AG08395 (cell line): ENCODE data around the gene PJA2.
A peak's percentile ranks its signal among the peaks of the same experiment; 100 is the strongest.

ENCODE experiments used
- DNase-seq: peaks from one replicate; pipeline ENCODE4 v3.0.0; 2012; ENCODE audit warnings: mixed read lengths, low spot score

Gene PJA2

DNA sequence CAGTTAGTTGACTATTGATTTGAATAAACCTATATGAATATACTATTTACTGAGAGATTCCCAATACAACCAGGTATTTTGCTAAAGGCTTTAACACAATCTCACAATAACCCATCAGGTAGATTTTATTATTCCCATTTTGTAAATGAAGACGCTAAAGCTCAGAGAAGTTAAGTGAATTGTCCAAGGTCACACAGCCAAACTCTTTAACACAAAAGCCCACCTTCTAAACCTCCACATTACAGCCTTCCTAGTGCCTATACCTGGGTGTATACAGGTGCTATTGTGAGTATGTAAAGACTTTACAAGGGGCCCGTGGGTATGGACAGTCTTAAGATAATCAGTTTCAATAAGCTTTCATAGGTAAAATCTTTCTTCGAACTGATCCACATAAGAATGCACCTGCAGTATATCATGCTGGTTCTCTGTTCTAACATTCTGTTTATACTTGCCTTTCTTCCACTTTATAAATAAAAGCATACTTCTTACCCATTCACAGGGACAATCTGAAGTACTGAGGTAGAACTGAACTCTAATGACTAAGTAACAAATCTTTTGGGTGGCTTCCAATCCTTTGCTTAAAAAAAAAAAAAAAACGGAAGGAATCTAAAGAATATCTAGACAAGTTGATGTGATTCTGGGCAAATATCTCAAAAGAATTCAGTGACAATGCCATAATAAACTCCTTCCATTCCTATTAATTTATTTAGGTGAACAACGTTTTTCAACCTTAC is 59.1 kb downstream of the PJA2 start:
- DNase-seq = no peak

DNA sequence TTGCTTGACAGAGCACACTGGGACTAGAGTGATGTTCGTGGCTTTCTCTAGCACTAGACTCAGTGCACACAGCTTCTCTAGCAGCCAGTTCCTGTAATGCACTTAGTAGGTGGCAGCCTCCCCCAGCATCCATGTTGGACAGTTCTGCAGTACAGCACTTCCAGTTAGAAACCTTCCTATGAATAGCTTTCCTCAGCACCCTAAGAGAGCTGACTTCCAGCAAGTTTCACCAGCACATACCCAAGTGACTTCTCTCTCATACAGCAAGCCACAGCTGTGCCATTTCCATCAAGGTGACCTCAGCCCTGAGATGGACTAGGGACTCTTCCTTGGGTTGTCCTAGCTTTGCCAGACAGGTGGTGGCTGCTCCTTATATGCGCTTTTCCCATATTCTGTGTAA is 60.4 kb downstream of the PJA2 start:
- DNase-seq = no peak

DNA sequence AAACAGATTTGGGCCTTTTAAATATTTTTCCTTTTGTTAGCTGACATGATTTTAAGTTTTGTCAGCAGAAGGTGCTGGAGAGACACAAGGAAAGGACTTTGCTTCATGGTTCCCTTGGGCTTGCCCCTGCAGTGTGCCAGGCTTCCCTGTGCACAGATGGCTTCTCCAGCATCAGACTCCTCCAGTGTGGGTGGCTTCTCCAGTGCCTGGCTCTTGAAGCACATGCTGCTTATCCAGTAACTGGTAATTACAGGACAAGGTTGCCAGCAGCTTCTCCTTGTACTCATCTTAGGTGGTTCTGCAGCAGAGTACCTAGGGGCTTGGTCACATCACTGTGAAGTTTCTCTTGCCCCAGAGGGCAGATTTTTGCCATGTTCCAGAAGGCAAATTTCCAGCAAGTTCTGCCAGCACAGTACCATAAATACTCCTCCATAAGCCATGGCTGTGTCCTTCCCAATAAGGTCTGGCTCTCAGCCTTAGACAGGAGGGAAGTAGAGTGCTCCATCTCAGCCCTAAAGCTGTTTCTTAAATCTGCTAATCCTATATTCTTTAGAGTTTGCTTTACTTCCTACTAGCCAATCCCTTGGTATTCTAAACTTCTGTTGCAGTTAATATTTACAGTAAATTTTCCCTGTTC is 62.4 kb downstream of the PJA2 start:
- DNase-seq = no peak

DNA sequence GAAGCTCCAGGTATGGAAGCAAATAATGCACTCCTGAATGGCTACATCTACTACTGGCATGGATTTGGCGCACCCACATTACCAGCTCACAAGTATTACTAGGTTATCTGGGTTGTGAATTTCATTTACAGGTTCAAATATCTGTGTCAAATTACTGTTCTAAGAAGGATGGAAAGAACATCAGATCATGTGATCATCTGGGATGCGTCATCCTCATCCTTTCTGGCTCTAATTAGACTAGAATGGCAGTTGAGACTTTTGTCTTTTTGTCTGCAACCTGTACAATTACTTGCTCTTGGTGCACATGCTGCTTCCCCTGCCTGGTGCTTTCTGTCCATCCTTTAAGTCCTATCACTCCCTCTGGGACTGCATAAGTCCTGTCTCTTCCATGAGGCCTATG is 64.1 kb downstream of the PJA2 start:
- DNase-seq = peak; percentile 42

DNA sequence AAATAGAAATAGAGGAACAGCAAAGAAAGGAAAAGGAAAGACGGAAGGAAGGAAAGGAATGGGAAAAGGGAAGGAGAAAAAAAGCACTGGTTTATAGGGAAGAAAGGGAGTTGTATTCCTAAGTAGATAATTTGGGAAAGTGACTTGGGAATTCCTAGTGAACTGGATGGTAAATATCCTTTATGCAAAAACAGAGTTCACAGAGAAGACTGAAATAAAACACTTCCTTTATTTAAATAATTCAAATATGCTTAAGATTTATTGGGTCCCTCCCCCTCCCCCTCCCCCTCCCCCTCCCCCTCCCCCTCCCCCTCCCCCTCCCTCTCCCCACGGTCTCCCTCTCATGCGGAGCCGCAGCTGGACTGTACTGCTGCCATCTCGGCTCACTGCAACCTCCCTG is 69.4 kb downstream of the PJA2 start:
- DNase-seq = no peak

DNA sequence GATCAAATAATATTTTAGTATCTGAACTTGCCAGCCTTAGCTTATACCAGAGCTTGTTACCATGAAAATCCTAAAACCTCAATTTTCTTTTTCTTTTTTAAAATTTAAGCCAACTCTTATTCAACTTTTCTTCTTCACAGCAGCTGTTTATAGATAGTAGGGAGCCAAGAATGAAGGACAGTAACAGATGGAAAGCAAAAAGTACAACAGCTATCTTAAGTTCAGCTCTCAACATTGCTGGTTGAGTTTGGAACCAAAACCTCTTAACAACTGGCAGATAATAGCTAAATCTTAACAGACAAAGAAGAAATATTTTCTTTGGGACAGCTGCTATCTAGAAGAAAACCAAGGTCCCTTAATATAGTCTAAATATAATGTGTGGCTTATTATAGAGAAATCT is 74.7 kb downstream of the PJA2 start:
- no peak for DNase-seq

DNA sequence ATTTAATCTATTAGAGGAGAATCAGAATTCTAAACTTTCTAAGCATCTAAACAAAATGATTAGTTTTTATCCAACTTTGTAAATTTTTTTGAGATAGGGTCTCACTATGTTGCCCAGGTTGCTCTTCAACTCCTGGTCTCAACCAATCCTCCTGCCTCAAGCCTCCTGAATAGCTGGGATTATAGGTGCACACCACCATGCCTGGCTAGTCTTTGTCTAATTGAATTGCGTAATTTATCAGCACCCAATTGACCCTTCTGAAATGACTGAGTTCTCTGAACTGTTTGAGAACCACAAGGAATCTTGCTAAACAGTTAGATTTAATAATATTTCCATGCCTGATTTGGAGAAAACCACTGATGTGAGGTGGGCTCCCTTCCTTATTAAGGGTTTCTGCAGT is 75.7 kb downstream of the PJA2 start:
- no peak for DNase-seq

DNA sequence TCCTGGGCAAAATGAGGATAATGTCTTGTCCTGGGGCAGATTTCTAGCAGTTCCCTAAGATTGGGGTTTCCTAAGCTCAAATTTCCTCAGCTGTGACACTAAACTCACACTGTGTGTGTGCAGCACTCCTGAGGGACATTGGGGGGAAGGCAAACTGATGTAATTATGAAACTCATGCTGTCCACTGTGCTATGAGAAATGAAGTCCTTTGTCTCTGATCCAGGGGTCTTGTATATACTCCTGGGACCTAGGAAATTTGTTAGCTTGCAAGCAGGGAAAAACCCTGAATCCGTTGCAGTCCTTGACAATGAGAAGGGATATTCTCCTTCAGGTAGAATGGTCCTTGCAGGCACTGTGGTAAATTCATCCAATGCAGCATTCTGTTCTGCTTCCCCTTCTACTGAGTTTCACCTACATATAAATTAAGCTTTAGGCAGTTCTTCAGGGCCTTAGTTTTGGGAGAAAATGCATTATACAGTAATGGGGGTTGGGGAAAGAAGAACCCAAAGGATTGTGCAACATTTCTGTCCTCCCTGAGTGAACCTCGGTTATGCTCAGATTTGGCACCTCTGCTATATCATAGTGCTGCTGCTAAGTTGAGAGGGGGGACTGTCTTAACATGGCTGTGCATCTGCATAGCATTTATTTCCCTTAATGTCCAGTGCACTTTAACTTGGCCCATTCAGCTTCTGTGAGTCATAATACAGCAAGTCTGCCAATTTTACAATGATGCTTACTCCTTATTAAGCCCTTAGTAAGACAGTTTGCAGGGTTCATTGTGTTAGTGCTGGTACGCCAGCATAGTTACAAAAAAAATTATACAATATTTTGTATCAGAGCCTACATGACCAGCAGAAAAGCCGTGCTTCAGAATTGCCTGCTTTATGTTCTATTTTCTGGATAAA is 80.2 kb downstream of the PJA2 start:
- peak; percentile 71 for DNase-seq

DNA sequence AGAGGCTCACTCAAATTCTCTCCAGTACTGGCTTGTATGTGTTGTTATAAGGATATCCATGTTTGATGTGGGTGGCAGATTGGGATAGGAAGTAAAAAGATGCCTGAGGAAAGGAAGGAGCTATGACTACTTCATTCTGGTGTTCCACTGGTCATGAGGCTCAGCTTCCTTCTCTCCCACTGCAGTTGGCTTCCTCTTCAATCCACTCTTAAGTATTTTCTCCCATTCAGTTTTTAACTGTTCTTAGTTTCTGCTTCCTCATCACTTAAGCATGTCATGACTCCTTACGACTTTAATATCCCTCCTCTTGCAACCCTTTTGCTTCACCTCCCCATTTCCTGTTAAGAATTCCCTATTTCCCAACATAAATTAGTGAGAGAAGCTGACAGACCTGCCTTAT is 81.1 kb downstream of the PJA2 start:
- no peak for DNase-seq

DNA sequence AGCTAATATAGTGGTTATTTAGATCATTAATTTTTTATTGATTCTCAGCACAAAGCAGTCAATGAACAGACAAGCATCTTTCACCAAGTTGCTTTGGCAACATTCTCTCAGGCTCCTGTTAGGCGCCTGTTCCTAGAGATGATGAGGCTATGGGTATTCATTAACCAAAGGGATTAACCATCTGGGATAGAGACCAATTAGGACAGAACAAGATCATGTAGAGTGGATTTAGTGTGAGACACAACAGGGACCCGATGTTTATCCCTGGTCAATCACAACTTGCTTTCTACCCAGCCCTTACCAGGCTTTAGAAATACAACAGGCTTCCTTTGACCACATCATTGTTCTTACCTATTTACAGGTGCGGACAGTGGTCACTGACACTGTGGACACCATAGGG is 82.2 kb downstream of the PJA2 start:
- DNase-seq = no peak

DNA sequence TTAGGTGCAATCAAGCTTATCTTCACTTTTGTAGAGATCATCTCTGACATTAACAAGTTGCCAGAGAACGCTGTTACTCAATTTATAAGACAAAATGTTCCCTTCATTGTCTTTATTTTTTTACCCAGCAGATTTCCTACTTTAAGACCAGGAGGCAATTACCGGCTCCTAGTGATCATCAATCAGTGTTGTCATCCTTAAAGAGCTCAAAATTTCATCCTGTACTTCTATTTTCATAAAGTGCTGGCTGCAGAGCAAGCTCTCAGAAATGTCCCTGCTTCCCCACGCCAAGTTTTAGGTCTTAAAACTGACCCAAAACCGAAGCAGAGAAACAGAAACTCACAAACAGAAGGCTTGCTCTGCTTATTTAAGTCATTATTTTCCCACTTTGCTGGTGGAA is 82.9 kb downstream of the PJA2 start:
- no peak for DNase-seq

DNA sequence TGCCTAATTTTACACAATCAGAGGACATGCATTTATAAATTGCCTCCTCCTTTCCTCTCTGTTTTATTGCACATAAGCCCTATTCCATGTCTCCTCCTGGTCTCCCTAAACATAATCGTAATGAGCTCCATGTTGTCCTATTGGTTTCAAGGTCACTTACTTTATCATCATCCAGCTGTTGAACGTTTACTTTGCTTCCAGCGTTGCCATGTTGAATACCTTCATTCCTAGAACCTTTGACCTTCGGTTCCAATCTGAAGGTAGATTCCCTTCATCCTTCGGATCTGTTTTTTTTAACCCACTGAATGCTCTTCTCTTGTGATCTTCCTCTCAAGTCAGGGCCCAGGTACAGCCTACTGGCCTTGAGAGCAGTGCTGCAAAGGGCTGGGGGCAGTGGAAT is 84.3 kb downstream of the PJA2 start:
- DNase-seq = no peak

DNA sequence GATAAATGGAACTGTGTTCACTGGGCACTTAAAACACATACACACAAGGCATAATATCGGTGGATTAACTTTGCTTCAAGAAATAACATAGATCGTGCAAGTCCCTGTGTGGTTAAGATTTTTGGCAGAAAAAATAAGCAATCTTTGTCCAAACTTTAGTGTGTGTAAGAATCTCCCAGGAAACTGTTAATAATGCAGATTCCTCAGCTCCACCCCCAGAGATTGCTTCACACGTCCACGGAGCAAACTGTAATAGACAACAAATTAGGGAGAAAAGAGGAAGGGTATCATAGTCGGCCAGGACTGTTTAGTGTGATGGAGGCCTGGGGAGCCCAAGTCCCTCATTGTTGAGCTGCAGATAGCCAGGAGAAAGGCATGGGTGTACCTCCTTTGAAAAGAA is 84.8 kb downstream of the PJA2 start:
- DNase-seq = no peak

DNA sequence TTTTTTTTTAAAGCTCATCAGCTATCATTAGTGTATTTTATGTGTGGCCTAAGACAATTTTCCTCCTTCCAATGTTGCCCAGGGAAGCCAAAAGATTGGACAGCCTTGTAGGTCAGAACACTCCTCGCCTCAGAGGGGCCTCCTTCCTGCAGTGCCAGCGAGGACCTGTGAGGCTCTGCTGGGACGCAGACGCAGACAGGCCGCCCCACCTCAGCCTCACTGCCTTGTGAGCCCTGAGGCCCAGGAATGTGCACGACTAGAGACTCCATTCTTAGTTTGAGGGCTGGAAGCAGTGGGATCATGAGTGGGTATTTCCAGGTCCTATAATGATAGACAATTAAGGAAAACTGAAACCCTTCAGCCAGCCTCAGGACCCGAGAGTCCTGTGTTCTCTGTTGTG is 85.4 kb downstream of the PJA2 start:
- DNase-seq = no peak

DNA sequence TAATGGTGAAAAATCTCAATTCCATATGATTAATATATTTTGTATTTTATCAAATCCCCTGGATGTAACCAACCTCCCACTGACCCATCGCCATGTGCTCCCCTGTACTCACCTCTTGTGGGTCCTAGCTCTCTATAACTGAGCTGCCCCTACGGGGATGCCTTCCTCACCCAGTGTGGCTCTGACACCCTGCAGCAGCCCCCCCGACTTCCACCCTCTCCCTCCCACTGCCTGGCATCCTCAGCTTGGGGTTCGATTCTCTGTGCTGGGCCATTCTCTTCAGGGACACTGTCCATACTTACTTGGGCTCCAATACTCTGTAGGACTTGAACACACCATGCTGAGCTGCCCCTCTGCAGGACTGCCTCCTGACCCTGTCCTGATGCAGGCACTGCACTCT is 87.1 kb downstream of the PJA2 start:
- no peak for DNase-seq

DNA sequence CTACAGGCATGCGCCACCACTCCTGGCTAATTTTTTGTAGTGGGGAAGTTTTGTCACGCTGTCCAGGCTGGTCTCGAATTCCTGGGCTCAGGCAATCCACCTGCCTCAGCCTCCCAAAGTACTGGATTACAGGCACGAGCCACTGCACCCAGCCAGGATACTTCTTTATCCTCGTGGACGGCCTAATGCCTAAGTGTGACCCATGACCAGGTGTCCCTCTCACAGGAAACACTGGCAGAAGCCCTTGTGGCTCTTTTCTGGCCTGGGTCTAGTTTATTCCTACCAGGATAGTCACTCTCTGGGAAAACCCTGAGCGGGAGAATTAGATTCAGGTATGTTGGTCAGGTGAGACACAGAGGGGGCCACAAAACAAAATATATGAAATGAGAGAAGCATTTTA is 90.4 kb downstream of the PJA2 start:
- no peak for DNase-seq

DNA sequence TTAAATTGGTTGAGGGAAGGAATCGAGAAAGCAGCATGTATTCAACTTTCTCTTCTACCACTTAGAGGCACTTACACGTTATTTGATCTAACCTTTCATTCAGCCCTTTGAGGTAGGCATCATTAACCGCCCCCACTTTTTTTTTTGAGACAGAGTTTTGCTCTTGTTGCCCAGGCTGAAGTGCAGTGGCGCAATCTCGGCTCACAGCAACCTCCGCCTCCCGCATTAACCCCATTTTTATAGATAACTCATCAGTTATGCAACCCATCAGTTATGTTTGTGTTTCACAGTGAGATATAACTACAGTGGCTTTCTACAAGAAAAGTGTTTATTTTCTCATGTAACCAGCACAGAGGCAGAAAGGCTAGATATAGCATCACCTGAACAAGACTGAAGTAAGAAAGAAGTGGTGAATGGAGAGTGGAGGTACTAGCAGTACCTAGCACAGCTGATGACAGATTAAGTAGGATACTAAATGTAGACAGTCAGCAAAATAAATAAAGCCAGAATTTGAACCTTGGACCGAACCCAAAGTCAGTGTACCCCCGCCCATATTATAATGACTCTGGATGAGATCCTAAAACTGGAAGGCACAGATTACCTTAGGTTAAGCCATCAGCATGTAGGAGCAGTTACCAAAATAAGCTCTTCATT is 91.2 kb downstream of the PJA2 start:
- DNase-seq = no peak

DNA sequence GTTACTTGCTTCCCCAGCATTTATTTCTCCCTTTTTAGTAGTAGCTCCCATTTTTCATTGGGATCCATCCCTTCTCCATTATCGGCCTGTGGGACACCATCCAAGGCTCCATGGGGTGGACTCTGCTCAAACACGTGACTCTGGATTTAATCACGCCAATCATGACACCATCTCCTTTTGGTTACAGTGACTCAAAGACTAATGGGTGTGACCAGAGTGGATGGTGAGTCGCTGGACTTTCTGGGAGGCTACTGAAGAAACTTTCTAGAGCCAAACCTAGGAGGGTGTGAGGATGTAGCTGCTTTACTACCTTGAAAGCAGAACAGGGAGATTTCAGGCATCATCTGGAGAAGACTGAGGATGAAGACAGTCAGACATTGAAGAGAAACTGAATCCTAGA is 93.1 kb downstream of the PJA2 start:
- DNase-seq = peak; percentile 64

DNA sequence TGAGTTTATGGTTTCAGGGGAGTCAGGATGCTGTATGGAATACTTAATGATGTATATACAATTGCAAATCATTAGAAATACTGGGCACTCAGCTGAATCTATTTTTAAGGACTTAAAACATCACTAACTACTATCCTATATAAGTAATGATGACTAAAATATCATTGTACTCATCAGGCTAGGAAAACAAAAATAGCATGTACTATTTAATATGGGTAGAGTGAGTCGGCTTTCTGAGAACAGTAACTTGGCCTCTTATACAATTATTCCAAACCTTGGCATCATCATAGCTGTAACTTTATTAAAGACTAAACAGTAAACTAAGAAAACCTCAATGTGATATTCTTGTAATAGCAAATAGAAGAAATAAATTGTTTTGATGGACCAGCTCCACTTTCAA is 94.5 kb downstream of the PJA2 start:
- DNase-seq = no peak

DNA sequence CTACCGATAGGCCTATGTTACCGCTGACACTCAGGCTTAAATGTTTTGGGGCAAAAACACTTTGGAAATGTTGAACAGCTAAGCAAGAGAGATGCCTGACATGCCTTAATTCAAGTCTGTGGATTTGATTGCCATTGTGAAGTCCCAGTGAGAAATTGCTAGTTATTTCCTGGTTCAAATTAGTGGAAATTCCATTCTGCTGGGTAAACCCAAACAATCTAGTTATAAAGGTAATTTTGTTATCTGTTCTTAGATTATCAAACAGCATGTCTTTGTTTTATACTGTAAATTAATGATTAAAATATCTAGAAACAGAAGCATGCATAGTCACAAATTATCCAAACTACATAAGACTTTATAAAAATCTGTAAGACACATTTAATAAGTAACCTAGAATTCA is 96.6 kb downstream of the PJA2 start:
- DNase-seq = no peak

DNA sequence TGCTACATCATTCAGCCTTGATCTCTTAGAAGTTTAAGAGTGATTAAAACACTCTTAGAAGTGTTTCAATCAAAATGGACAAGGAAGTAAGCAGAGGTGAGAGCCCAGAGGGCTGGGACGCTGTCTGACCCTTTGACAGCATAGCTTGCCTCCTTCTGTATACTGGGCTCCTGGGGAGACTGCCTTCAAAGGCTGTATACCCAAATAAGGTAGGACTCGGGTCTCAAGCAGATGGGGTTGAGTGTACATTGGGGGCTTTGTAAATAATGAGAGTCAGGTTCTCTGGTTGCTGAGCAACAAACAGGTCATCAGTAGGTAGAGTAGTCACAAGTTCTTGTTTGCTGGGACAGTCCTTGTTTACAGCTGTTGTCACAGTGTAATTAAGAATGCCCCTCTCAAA is 97.1 kb downstream of the PJA2 start:
- no peak for DNase-seq

DNA sequence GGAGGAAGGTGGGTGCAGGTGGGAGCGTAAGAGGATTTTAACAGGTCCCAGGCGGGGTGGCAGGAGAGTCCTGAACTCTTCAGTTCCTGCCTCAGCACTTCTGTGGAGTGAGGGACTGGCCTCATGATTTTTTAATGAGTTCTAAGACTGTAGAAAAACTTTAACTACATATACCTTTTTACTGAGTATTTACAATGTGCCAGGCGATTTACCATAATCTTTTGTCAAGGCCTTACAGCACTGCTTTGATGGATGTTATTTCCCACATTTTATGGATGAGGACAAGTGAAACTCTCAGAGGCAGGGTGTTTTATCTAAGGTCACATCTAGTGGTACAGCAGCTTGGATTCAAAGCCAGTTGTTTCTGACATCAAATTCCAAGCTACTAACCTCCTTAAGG is 99.5 kb downstream of the PJA2 start:
- DNase-seq = no peak
